Measurements from ENCODE around the gene HEXIM1.

HEXIM1 gene

GRCh38 chr17:45147581-45148182, 593 bp upstream of the HEXIM1 start:
- DNase-seq, result peak; percentile 67

GRCh38 chr17:45149037-45149668, 878 bp downstream of the HEXIM1 start:
- DNase-seq, result peak; percentile 70

GRCh38 chr17:45149669-45150664, 1.7 kb downstream of the HEXIM1 start:
- peak; percentile 26 for DNase-seq

- no peak for DNase-seq
Observed at GRCh38 chr17:45150911-45151809, 2.9 kb downstream of the HEXIM1 start.

GRCh38 chr17:45155029-45155428, 6.8 kb downstream of the HEXIM1 start:
- no peak for DNase-seq

GRCh38 chr17:45155483-45155882, 7.2 kb downstream of the HEXIM1 start:
- no peak for DNase-seq

- no peak for DNase-seq
Observed at GRCh38 chr17:45156242-45156641, 8.0 kb downstream of the HEXIM1 start.

- DNase-seq, result peak; percentile 56
Observed at GRCh38 chr17:45160447-45161287, 12.4 kb downstream of the HEXIM1 start.

- DNase-seq, result peak; percentile 98
Observed at GRCh38 chr17:45161288-45162024, 13.2 kb downstream of the HEXIM1 start, which contains the start of gene HEXIM2. TSS of gene HEXIM2 (plus strand) at chr17:45161875. CDS start at chr17:45162794, 919 bp downstream.

GRCh38 chr17:45162025-45162687, 13.9 kb downstream of the HEXIM1 start:
- DNase-seq, result no peak

GRCh38 chr17:45164734-45165269, 16.5 kb downstream of the HEXIM1 start:
- no peak for DNase-seq

- DNase-seq, result no peak
Observed at GRCh38 chr17:45168991-45169752, 20.9 kb downstream of the HEXIM1 start.

GRCh38 chr17:45170280-45170930, 22.1 kb downstream of the HEXIM1 start:
- DNase-seq, result no peak

- no peak for DNase-seq
Observed at GRCh38 chr17:45170931-45171337, 22.7 kb downstream of the HEXIM1 start.

GRCh38 chr17:45171338-45172231, 23.3 kb downstream of the HEXIM1 start:
- DNase-seq, result no peak

- DNase-seq, result no peak
Observed at GRCh38 chr17:45172232-45172540, 23.9 kb downstream of the HEXIM1 start.

- peak; percentile 34 for DNase-seq
Observed at GRCh38 chr17:45172541-45173286, 24.4 kb downstream of the HEXIM1 start.
